Right hindlimb (tissue), 1 donor: ENCODE data around the gene AVL9.
"Not testable (repeated sequence)": the region's sequence is repeated elsewhere in the genome, so short reads cannot be mapped to it uniquely, and the experiment has no call there.

ENCODE experiments used
- DNase-seq: peaks from one replicate; pipeline ENCODE4 v3.0.0-alpha.2; 2018

AVL9 gene

DNA sequence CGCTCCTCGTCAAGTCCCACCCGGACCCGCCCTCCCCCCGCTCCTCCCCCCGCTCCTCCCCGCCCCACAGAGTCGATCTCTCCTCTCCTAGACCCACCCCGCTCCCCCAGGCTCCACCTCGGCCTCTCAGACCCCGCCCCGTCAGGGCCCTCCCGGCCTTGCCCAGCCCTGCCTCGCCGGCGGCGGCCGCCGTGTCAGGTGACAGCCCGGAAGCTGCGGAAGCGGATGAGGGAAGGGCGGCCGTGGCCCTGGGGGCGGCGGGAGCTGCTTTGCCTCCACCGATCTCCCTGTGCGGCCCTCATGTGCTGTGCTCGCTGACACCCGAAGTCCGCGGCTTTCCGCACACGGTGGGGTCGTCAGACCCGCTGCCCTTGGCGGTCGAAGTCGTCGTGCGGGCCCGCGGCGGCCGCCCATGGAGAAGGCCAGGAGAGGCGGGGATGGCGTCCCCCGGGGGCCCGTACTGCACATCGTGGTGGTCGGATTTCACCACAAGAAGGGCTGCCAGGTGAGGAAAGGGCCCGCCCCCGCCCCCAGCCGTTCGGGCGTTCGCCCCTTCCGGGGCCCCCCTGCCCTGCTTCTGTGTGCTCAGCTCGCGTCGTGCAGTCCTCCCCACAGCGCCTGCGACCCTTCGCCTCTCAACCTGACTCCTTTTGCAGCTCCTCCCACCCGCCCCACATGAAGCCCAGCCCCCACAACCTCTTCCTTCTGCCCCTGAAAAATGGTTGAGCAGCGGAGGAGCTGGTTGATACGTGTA, at the start of gene AVL9:
Gene AVL9 (plus strand): TSS at position 192 of the 754 bp plus-strand sequence. CDS start 221 bp downstream, at position 413.
- DNase-seq = peak; percentile 99

DNA sequence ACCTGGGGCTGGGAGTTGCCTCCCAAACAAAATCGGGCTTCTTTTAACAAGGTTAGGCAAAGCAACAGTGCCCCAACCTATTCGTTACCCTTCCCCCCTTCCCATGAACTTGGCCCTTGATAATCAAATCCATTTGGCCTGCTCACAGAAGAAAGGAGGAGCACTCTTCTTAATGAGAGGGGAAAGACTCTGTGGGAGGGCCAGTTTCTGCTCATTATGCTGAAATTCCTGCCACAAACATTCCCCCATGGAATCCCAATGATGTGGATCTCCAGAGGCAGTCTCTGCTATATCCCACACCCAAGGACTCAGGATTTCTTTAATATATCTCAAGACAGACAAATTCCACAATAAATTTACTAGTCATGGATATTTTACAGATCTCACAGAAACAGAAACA, 48.1 kb upstream of the AVL9 start:
- DNase-seq = no peak

GRCh38 chr7:32453341-32454011, 41.8 kb upstream of the AVL9 start:
- no peak for DNase-seq

DNA sequence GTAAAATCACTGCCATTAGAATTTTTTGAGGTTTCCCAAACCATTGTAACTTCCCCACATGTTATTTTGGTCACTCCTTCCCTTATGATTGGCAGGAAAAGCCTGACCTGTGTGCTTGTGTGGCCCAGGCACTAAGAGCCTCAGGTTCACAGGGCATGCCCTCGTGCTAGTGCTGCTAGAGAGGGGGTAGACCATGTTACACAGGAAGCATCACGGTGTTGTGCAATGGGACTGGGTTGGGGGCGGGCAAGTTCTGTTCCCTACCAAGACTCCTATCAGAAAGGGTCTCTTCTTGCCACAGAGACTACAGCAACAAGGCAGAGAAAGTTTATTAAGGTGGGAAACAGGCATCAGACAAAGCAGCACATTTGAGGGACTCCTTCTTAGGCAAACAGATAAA, 37.3 kb upstream of the AVL9 start:
- no peak for DNase-seq

- no peak for DNase-seq
Measured at GRCh38 chr7:32459788-32460187, 35.5 kb upstream of the AVL9 start.

GRCh38 chr7:32461484-32461883, 33.8 kb upstream of the AVL9 start:
- DNase-seq = no peak

DNA sequence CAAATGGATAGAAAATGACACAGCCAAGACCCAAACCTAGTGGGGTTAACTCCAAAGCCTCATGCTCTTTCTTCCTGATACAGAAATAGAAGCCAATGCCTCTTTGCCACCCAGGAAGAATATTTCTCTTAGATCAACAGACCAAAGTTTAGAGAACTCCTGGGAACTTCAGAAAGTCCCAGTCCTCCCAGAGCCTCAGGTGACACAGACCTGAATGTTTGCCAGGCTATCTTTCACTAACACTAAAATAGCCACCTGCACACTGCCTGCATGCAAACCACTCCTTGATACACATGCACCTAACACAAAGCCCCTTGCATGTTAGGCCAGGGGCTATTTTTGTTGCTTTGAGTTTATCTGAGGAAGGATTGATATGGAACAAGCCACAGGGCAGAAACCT, 32.8 kb upstream of the AVL9 start:
- DNase-seq = no peak

DNA sequence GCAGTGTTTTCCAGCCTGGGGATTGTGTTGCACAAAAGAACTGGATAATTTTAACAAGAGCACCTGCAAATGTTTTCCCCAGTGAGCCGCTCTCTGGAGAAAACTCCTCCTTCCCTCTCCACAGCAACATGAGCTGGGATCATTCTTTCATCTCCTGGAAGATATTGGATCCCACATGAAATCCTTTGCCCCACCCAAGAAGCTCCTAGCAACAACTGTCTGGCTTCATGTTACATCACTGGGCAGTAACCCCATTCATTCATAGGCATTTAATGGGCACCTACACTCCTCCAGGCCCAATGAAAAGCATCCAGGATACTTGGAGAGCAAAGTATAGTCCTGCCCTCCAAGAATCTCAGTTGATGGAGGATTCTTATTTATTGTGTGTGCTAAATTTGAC, 32.3 kb upstream of the AVL9 start:
- DNase-seq = no peak

DNA sequence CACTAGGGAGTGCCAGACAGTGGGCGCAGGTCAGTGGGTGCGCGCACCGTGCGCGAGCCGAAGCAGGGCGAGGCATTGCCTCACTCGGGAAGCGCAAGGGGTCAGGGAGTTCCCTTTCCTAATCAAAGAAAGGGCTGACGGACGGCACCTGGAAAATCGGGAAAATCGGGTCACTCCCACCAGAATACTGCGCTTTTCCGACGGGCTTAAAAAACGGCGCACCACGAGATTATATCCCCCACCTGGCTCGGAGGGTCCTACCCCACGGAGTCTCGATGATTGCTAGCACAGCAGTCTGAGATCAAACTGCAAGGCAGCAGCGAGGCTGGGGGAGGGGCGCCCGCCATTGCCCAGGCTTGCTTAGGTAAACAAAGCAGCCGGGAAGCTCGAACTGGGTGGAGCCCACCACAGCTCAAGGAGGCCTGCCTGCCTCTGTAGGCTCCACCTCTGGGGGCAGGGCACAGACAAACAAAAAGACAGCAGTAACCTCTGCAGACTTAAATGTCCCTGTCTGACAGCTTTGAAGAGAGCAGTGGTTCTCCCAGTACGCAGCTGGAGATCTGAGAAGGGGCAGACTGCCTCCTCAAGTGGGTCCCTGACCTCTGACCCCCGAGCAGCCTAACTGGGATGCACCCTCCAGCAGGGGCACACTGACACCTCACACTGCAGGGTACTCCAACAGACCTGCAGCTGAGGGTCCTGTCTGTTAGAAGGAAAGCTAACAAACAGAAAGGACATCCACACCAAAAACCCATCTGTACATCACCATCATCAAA, 30.5 kb upstream of the AVL9 start:
- DNase-seq = not testable (repeated sequence)

- not testable (repeated sequence) for DNase-seq
Measured at GRCh38 chr7:32470004-32470403, 25.3 kb upstream of the AVL9 start.

GRCh38 chr7:32470871-32471270, 24.4 kb upstream of the AVL9 start:
- no peak for DNase-seq

DNA sequence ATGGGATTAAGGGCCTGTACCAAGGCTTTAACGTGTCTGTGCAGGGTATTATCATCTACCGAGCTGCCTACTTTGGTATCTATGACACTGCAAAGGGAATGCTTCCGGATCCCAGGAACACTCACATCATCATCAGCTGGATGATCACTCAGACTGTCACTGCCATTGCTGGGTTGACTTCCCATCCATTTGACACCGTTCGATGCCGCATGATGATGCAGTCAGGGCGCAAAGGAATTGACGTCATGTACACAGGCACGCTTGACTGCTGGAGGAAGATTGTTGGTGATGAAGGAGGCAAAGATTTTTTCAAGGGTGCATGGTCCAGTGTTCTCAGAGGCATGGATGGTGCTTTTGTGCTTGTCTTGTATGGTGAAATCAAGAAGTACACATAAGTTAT, 23.3 kb upstream of the AVL9 start:
- DNase-seq = no peak

GRCh38 chr7:32474008-32474407, 21.3 kb upstream of the AVL9 start:
- no peak for DNase-seq

DNA sequence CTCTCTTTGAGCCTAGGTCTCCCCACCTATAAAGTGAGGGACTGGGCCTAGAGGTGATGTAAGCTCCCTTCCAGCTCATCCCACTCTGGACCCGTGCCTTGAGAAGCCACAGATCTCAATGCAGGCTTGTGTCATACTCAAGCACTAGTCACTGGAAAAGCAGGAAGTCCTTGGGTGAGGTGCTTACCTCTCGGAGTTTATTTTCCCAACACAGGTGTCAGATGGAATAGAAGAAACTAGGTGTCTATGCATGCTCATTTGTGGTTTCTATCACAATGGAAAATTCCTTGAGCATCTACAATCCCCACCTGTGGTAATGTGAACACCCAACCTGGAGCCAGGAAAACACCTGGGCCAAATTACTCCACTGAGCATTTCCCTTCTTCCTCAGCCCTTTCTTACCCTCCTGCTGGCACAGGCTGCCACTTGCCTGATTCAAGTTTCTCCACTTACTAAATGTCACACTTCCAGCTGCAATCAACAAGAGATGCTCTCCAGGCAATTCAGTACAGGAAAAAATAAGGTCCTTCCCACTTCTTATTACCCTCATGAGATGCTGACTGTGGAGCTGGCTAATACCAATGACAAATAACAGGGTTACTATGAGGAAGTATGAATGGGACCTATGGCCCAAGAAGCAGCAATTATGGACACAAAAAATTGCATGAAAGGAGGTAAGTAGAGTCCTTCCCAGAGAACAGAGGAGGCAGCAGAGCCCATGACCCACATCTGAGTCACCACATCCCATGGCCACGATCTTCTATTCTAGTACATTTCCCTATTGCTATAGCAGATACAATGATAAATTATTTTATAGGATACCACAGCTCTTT, 18.3 kb upstream of the AVL9 start:
- DNase-seq = no peak

DNA sequence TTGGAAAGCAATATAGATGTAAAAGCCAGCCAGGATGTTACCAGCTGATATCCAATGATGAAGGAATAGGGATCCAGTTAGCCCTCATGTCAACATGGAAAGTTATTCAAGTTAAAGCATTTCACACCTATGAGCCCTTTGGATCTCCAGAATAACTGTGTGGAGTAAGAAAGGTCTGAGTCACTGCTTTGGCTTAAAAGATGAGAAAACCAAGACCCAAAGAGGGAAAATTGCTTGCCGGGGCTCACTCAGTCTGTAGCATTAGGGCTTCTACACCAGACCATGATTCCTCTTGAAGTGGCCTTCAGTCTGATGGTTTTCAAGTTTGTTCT, 17.7 kb upstream of the AVL9 start:
- DNase-seq = no peak

GRCh38 chr7:32479574-32480200, 15.6 kb upstream of the AVL9 start:
- DNase-seq = peak; percentile 21

- DNase-seq = no peak
Measured at GRCh38 chr7:32481176-32481575, 14.1 kb upstream of the AVL9 start.

DNA sequence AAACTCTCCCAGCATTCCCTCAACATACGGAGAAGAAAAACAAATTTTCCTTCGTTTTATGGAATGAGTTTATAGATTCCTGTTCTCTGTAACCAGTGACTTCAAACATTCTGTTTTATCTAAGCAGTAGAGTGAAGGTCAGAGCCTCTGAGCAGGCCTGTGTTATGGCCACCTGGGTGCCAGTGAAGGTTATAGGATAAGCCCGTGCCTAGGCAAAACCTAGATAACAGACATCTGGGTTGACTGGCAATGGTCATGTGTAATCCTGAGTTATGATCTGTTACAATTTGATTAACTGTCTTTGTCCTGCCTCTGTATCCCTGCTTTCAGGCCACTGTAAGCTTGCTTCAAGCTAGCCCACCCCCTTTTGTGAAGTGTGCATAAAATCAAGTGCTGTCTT, 13.4 kb upstream of the AVL9 start:
- no peak for DNase-seq

DNA sequence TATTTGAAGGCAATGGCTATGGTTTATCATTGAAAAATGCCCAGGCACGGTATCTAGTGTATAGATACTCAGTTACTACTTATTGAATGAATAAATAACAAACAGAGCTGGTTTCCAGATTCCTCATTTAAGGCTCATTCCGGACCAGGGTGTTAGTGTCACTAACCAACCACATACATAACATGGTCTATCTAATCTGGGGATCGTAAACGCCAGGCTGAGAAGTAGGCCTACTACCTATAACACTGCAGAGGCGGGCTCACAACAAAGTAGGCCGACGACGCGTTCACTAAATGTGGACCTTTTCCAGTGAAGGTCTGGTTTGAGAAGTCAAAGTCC, 5.5 kb upstream of the AVL9 start:
- DNase-seq = no peak

GRCh38 chr7:32490127-32490796, 5.0 kb upstream of the AVL9 start, which contains the start of gene LSM5:
LSM5 (minus strand) TSS chr7:32490380; CDS start chr7:32490365, 15 bp downstream.
- DNase-seq = peak; percentile 95

- no peak for DNase-seq
Measured at GRCh38 chr7:32494946-32495297, 367 bp upstream of the AVL9 start.
